ENCODE measurements around the gene PYGL. TPM values are rescaled to one million over a fixed set of nuclear protein-coding genes. Genes with fewer than 3 reads are reported as not detected.
"Not testable (repeated sequence)": the region's sequence is repeated elsewhere in the genome, so short reads cannot be mapped to it uniquely, and the experiment has no call there.

The PYGL gene
- total RNA-seq, 1 donor from 2014 or later, result 1.2 TPM

DNA sequence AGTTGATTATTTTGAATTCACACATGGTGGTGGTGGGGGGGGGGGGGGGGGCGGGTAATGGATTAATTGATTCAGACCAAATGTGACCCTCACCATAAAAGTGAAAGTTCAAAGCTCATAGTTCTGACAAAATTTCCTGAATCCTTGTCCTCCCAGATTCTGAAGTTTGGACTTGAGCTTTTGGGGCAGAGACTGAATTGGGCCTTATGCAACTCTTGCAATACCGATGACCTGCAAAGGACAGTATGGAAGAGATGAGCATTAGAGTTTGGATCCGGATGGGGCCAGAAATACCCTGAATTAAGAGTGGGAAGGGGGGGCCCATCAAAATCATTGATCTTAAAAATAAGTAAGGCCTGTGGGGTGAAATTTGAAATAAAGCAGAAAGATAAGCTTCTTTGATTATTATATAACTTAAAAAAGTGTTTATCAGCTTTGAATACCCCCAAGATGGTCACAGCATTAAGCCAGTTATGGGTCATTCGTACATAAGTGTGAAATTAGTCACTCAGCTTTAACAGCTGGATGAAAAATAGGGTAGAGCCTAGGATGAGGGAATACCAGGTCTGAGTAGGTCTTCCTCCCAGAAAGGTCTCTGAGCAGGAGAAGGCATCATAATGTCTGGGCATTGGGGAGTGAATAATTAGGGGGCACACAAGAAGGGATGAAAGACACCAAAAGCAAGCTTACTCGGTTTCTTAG lies 2.1 kb upstream of the PYGL start:
- no peaks in the 10 kb centered on the region for H3K4me1 Mint-ChIP-seq (ENCODE audit: low read depth, unreplicated experiment)
- no peak for DNase-seq
- TF ChIP-seq, protein P1, sequence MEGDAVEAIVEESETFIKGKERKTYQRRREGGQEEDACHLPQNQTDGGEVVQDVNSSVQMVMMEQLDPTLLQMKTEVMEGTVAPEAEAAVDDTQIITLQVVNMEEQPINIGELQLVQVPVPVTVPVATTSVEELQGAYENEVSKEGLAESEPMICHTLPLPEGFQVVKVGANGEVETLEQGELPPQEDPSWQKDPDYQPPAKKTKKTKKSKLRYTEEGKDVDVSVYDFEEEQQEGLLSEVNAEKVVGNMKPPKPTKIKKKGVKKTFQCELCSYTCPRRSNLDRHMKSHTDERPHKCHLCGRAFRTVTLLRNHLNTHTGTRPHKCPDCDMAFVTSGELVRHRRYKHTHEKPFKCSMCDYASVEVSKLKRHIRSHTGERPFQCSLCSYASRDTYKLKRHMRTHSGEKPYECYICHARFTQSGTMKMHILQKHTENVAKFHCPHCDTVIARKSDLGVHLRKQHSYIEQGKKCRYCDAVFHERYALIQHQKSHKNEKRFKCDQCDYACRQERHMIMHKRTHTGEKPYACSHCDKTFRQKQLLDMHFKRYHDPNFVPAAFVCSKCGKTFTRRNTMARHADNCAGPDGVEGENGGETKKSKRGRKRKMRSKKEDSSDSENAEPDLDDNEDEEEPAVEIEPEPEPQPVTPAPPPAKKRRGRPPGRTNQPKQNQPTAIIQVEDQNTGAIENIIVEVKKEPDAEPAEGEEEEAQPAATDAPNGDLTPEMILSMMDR (IDR thresholded peaks at IDR 0.05; ENCODE audit: partially characterized antibody, unreplicated experiment), result no peak
- peaks cover 10% of the 10 kb centered on the region for H3K27me3 Mint-ChIP-seq (ENCODE audit: unreplicated experiment)
- peaks cover 4% of the 10 kb centered on the region for H3K9me3 Mint-ChIP-seq (ENCODE audit: unreplicated experiment)
- H3K4me3 Mint-ChIP-seq (ENCODE audit: unreplicated experiment), result no peak overlapping the region
- peaks cover 3% of the 10 kb centered on the region for H3K36me3 Mint-ChIP-seq (ENCODE audit: unreplicated experiment)
- no peak overlapping the region for H3K27ac Mint-ChIP-seq (ENCODE audit: unreplicated experiment)

DNA sequence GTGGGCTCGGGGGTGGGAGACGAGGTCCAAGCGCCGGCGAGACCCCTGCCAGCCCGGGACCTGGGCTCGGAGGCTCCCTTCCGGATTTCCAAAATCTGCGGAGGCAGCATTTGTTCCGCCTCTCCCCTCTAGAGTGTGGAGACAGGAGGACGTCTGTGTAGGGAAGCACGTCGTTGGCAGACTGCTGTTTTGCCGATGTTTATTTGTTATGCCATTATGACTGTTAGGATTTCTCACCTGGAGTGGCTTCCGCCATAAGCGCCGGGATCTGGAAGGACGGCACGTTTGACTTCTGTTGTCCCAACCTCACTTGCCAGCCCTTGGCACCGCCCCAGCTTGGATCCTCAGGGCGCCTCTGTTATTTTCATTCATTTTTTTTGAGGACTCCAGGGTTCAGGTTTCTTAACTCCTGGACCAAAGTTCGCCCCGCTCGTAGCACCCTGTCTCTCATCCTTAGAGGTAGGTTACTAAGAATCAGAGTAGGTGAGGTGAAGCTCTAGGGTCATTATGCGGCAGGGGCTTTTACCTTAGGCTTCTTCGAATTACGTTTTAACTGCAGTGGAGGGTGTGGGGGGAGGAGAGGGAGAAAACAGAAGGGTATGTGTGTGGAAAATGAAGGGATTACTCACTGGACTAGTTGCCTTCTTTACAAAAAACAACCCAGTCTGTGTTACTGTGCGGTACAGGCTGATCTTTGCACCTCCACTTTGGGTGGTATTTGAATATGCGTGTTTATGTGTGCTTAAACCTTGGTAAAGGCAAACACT lies 547 bp upstream of the PYGL start:
- Mint-ChIP-seq H3K4me1 (ENCODE audit: low read depth, unreplicated experiment) (no peaks in the 10 kb centered on the region), H3K27me3 (ENCODE audit: unreplicated experiment) (peaks cover 10% of the 10 kb centered on the region), H3K9me3 (ENCODE audit: unreplicated experiment) (peaks cover 4% of the 10 kb centered on the region), H3K27ac (ENCODE audit: unreplicated experiment) (no peak overlapping the region), H3K36me3 (ENCODE audit: unreplicated experiment) (peaks cover 3% of the 10 kb centered on the region), H3K4me3 (ENCODE audit: unreplicated experiment) (peak overlapping the region; percentile 84)
- TF ChIP-seq, protein P1 (IDR thresholded peaks at IDR 0.05; ENCODE audit: partially characterized antibody, unreplicated experiment), result no peak
- no peak for DNase-seq

DNA sequence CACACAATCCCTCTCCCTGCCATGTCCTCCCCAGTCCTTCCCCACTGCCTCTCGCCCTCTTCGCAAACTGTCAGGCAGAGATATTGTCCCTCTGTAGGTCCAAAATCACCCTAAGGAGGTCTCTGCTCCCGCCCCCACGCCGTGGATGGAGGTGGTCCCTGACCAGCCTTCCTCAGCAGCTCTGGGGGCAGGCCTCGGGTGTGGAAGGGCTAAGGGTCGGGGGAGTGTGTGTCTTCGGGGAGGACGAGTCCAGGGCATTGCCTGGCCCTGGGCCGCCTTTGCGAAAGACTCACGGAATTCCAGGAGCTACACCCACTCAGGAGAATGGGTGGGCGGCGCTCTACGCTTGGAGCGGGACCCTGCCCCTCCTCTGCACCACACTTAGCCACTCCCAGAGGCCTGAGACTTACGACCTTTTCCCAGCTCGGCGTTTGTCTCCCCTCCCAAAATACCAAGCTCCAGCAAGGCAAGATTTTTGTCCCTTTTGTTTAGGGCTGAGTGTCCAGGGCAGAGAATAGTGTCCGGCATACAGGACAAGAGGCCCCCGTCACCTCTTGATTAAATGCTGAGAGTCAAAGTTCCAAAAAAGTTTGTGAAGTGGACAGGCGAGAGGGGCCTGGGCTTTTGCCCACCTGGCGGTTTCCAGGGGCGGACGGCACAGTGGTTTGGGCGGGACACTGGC lies 881 bp downstream of the PYGL start:
- Mint-ChIP-seq H3K36me3 (ENCODE audit: unreplicated experiment) (peaks cover 3% of the 10 kb centered on the region), H3K4me1 (ENCODE audit: low read depth, unreplicated experiment) (no peaks in the 10 kb centered on the region), H3K27me3 (ENCODE audit: unreplicated experiment) (peaks cover 10% of the 10 kb centered on the region), H3K4me3 (ENCODE audit: unreplicated experiment) (peak overlapping the region; percentile 84), H3K9me3 (ENCODE audit: unreplicated experiment) (peaks cover 4% of the 10 kb centered on the region), H3K27ac (ENCODE audit: unreplicated experiment) (peak overlapping the region; percentile 52)
- DNase-seq, result no peak
- TF ChIP-seq, protein P1 (IDR thresholded peaks at IDR 0.05; ENCODE audit: partially characterized antibody, unreplicated experiment), result no peak

DNA sequence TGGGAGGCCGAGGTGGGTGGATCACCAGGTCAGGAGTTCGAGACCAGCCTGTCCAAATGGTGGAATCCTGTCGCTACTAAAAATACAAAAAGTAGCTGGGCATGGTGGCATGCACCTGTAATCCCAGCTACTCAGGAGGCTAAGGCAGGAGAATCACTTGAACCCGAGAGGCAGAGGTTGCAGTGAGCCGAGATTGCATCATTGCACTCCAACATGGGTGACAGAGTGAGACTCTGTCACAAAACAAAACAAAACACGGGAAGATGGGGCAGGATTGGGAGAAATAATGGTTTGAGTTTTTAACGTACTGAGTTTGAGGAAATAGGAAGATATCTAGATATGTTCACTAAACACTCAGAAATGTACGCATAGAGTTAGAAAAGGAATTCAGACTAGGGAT lies 2.6 kb downstream of the PYGL start:
- DNase-seq; H3K36me3 Mint-ChIP-seq (ENCODE audit: unreplicated experiment); H3K27ac Mint-ChIP-seq (ENCODE audit: unreplicated experiment); H3K9me3 Mint-ChIP-seq (ENCODE audit: unreplicated experiment); H3K4me3 Mint-ChIP-seq (ENCODE audit: unreplicated experiment); H3K27me3 Mint-ChIP-seq (ENCODE audit: unreplicated experiment); H3K4me1 Mint-ChIP-seq (ENCODE audit: low read depth, unreplicated experiment): not testable (repeated sequence)

DNA sequence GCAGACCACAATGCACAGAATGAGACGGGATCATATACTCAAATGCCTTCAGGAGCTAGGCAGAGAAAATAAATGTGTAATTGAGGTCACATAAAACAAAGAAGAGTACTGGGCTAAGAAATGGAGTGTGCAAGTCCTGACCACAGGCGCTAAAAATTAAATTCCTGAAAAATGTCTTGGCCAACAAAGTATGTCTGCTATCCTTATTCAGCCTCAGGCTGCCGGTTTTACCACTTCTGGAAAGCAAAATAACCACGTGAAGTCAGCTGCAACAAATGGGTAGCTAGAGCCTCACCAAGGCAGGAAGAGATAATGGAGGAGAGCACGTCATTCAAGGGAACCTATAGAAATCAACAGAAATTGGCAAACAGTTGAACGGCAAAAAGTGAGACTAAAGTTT lies 3.1 kb downstream of the PYGL start:
- peaks cover 4% of the 10 kb centered on the region for H3K9me3 Mint-ChIP-seq (ENCODE audit: unreplicated experiment)
- no peaks in the 10 kb centered on the region for H3K4me1 Mint-ChIP-seq (ENCODE audit: low read depth, unreplicated experiment)
- TF ChIP-seq, protein P1 (IDR thresholded peaks at IDR 0.05; ENCODE audit: partially characterized antibody, unreplicated experiment), result no peak
- no peak overlapping the region for H3K4me3 Mint-ChIP-seq (ENCODE audit: unreplicated experiment)
- no peak for DNase-seq
- H3K27me3 Mint-ChIP-seq (ENCODE audit: unreplicated experiment), result peaks cover 8% of the 10 kb centered on the region
- H3K27ac Mint-ChIP-seq (ENCODE audit: unreplicated experiment), result no peak overlapping the region
- H3K36me3 Mint-ChIP-seq (ENCODE audit: unreplicated experiment), result no peaks in the 10 kb centered on the region

Data from glutamatergic neuron (in vitro differentiated cells).